Measurements from ENCODE around the gene RFPL2. TPM values are rescaled to one million over a fixed set of nuclear protein-coding genes. Genes with fewer than 3 reads are reported as not detected.

Gene RFPL2
- total RNA-seq, 1 donor from 2014 or later: 0.25 TPM

DNA sequence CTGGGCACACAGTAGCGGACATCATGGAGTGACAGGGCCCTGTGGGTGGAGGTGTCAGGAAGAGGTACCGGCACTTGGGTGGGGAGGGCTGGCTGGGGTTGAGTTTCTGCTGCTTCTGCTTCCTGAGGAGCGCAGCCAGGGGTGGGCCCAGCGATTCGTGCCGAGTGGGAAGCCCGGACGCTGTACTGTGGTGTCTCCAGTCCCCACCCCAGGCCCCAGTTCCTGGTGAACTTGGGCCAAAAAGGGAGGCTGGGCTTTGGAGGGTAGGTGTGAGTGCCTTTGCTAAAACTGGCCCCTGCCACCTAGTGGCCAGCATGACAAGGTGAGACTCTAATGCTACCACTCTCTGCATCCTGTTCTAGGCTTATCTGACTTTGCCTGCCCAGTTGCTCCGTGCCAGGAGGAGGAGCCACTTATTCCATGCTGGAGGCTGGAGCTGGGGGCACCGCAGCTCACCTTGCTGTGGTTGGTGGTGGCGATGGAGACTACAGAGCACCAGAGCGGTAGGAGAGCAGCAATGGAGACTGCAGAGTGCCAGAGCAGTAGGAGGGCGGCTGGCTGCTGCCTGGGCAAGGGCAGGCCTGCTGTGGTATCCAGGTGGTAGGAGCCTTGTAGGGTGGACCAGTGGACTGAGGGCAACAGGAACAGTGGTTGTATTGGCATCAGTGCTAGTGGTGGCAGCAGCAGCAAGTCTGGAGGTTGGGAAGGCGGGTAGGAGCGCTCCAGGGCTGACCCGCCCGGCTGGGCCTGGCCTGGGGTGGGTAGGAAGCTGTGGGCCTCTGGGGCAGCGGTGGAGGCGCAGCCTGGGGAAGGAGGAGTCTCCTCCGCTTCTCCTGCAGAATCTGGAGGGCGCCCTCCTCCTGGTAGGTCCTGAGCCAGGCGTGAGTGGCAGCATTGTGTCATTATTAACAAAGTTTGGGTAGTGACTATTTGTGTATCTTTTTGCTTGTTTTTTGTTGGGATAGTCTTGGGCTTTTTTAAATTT, 2.2 kb upstream of the RFPL2 start:
- peaks cover 3% of the 10 kb centered on the region for H3K4me1 Mint-ChIP-seq (ENCODE audit: low read depth, unreplicated experiment)
- no peak overlapping the region for H3K27ac ChIP-seq (ENCODE audit: low read depth, low read length)
- TF ChIP-seq, protein P1, sequence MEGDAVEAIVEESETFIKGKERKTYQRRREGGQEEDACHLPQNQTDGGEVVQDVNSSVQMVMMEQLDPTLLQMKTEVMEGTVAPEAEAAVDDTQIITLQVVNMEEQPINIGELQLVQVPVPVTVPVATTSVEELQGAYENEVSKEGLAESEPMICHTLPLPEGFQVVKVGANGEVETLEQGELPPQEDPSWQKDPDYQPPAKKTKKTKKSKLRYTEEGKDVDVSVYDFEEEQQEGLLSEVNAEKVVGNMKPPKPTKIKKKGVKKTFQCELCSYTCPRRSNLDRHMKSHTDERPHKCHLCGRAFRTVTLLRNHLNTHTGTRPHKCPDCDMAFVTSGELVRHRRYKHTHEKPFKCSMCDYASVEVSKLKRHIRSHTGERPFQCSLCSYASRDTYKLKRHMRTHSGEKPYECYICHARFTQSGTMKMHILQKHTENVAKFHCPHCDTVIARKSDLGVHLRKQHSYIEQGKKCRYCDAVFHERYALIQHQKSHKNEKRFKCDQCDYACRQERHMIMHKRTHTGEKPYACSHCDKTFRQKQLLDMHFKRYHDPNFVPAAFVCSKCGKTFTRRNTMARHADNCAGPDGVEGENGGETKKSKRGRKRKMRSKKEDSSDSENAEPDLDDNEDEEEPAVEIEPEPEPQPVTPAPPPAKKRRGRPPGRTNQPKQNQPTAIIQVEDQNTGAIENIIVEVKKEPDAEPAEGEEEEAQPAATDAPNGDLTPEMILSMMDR (IDR thresholded peaks at IDR 0.05; ENCODE audit: insufficient read depth, low read depth, low read length): peak; percentile 25
- TF ChIP-seq EZH2 (IDR thresholded peaks at IDR 0.05; ENCODE audit: insufficient read depth, low read length): no peak

DNA sequence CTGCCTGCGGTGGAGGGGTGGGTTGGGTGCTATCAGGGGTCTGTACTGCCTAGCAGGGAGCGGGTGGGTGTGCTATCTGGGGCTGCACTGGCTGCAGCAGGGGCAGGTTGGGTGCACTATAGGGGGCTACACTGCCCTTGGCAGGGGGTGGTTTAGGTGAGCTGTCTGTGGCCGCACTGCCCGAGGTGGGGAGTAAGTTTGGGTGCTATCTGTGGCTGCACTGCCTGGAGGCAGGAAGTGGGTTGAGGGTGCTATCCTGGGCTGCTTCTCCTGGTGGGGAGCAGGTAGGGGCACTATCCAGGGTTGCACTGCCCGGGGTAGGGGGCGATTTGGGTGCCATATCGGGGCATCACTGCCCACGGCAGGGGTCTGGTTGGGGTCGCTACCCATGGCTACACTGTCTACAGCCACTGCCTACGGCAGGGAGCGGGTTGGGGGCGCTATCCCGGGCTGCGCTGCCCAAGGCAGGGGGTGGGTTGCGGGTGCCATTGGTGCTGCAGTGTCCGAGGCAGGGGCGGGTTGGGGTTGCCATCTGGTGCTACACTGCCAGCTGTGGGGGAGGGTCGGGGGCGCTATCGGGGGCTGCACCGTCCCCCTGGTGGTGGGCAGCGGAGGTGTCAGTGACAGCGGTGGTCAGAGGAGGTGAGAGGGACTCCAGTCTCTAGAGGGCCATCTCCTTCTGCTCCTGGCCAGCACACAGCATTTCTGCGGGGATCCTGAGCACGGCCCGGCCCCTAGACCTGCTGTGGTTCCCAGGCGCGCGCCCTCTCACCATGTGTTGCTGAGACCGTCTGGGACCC, 1.3 kb upstream of the RFPL2 start:
- no peak overlapping the region for H2AFZ ChIP-seq (ENCODE audit: low read depth, low read length)
- FAIRE-seq (no peak), DNase-seq (ENCODE audit: low read depth) (no peak)
- Mint-ChIP-seq H3K9me3 (ENCODE audit: unreplicated experiment) (no peaks in the 10 kb centered on the region), H3K27ac (ENCODE audit: unreplicated experiment) (no peak overlapping the region), H3K4me1 (ENCODE audit: low read depth, unreplicated experiment) (peaks cover 3% of the 10 kb centered on the region), H3K36me3 (ENCODE audit: low read depth, unreplicated experiment) (no peaks in the 10 kb centered on the region), H3K27me3 (ENCODE audit: low read depth, unreplicated experiment) (peaks cover 46% of the 10 kb centered on the region), H3K4me3 (ENCODE audit: unreplicated experiment) (no peak overlapping the region)
- H3K79me2 ChIP-seq (ENCODE audit: insufficient read depth, low read length): no peaks in the 10 kb centered on the region
- H4K20me1 ChIP-seq (ENCODE audit: insufficient read depth, low read length): no peaks in the 10 kb centered on the region
- TF ChIP-seq EZH2 (IDR thresholded peaks at IDR 0.05; ENCODE audit: insufficient read depth, low read length): no peak
- TF ChIP-seq, protein P1 (IDR thresholded peaks at IDR 0.05; ENCODE audit: insufficient read depth, low read depth, low read length): no peak
- H3K27ac ChIP-seq (ENCODE audit: low read depth, low read length): no peak overlapping the region
- H3K36me3 ChIP-seq (ENCODE audit: insufficient read depth, low read length): no peaks in the 10 kb centered on the region
- no peaks in the 10 kb centered on the region for H3K27me3 ChIP-seq (ENCODE audit: insufficient read depth, low read length)
- H3K9me3 ChIP-seq (ENCODE audit: insufficient read depth, low read depth, low read length): no peaks in the 10 kb centered on the region
- no peaks in the 10 kb centered on the region for H3K4me1 ChIP-seq (ENCODE audit: insufficient read depth, low read length)
- H3K4me3 ChIP-seq (ENCODE audit: insufficient read depth, low read depth, low read length): no peak overlapping the region
- no peak overlapping the region for H3K4me2 ChIP-seq (ENCODE audit: low read length)
- H3K9ac ChIP-seq (ENCODE audit: low read length): no peak overlapping the region

More for the DNA sequence above, 2.2 kb upstream of the RFPL2 start:
- DNase-seq (ENCODE audit: low read depth) (no peak), FAIRE-seq (no peak)
- Histone ChIP-seq H4K20me1 (ENCODE audit: insufficient read depth, low read length) (no peaks in the 10 kb centered on the region), H3K79me2 (ENCODE audit: insufficient read depth, low read length) (no peaks in the 10 kb centered on the region), H3K9me3 (ENCODE audit: insufficient read depth, low read depth, low read length) (no peaks in the 10 kb centered on the region), H2AFZ (ENCODE audit: low read depth, low read length) (no peak overlapping the region), H3K4me2 (ENCODE audit: low read length) (no peak overlapping the region), H3K36me3 (ENCODE audit: insufficient read depth, low read length) (no peaks in the 10 kb centered on the region), H3K27me3 (ENCODE audit: insufficient read depth, low read length) (no peaks in the 10 kb centered on the region), H3K4me3 (ENCODE audit: insufficient read depth, low read depth, low read length) (no peak overlapping the region), H3K4me1 (ENCODE audit: insufficient read depth, low read length) (no peaks in the 10 kb centered on the region), H3K9ac (ENCODE audit: low read length) (no peak overlapping the region)
- no peak overlapping the region for H3K4me3 Mint-ChIP-seq (ENCODE audit: unreplicated experiment)
- no peaks in the 10 kb centered on the region for H3K36me3 Mint-ChIP-seq (ENCODE audit: low read depth, unreplicated experiment)
- H3K27me3 Mint-ChIP-seq (ENCODE audit: low read depth, unreplicated experiment): peaks cover 40% of the 10 kb centered on the region
- H3K9me3 Mint-ChIP-seq (ENCODE audit: unreplicated experiment): no peaks in the 10 kb centered on the region
- no peak overlapping the region for H3K27ac Mint-ChIP-seq (ENCODE audit: unreplicated experiment)

All from astrocyte (in vitro differentiated cells and primary cell).